NB4 (cell line): ENCODE data around the gene ENOX1.

Experiments
- DNase-seq: peaks from one replicate; pipeline ENCODE4 v3.0.0; 2010; ENCODE audit warnings: low read depth
- H3K4me3 ChIP-seq: one replicate; pipeline ENCODE4 v1.5.1; 2011; ENCODE audit warnings: mild to moderate bottlenecking, low read depth, low read length, moderate library complexity
- CTCF ChIP-seq: IDR thresholded peaks from one replicate; pipeline ENCODE4 v1.5.1; 2012; ENCODE audit warnings: low read depth, low read length
- MAX ChIP-seq: IDR thresholded peaks from 2 replicates; pipeline ENCODE4 v1.6.1; 2011; ENCODE audit warnings: low read depth, low read length
- MYC ChIP-seq: IDR thresholded peaks from 2 replicates; pipeline ENCODE4 v1.6.1; 2011; ENCODE audit warnings: low read depth, low read length
- POLR2A ChIP-seq: IDR thresholded peaks from 2 replicates; pipeline ENCODE4 v1.6.1; 2011; ENCODE audit warnings: mild to moderate bottlenecking; ENCODE audit not compliant: insufficient read length; ENCODE audit errors: extremely low read depth

Gene ENOX1

GRCh38 chr13:43303033-43303729, 483.6 kb downstream of the ENOX1 start:
- TF ChIP-seq CTCF (peak; percentile 25), MAX (no peak)
- peak; percentile 45 for DNase-seq
- H3K4me3 ChIP-seq = no peak overlapping the region

GRCh38 chr13:43301346-43301969, 485.3 kb downstream of the ENOX1 start:
- no peak for DNase-seq
- H3K4me3 ChIP-seq = no peak overlapping the region
- no peak for TF ChIP-seq MAX
- no peak for TF ChIP-seq CTCF
- no peak for TF ChIP-seq MYC

GRCh38 chr13:43300865-43301264, 485.9 kb downstream of the ENOX1 start:
- H3K4me3 ChIP-seq = no peak overlapping the region
- TF ChIP-seq MYC (no peak), POLR2A (no peak), MAX (no peak), CTCF (no peak)
- no peak for DNase-seq

GRCh38 chr13:43299374-43299773, 487.4 kb downstream of the ENOX1 start:
- no peak for DNase-seq
- H3K4me3 ChIP-seq = no peak overlapping the region
- TF ChIP-seq MAX = no peak
- no peak for TF ChIP-seq POLR2A
- no peak for TF ChIP-seq CTCF
- no peak for TF ChIP-seq MYC

- H3K4me3 ChIP-seq = no peak overlapping the region
- no peak for TF ChIP-seq CTCF
- TF ChIP-seq MAX = no peak
- no peak for TF ChIP-seq MYC
- no peak for TF ChIP-seq POLR2A
- DNase-seq = no peak
Observed at GRCh38 chr13:43298816-43299215, 488.0 kb downstream of the ENOX1 start.
